Kidney tubule cell (primary cell): ENCODE data around the gene ARHGEF26.
A peak's percentile ranks its signal among the peaks of the same experiment; 100 is the strongest.
"Not testable (repeated sequence)": the region's sequence is repeated elsewhere in the genome, so short reads cannot be mapped to it uniquely, and the experiment has no call there.

Experiments used
- DNase-seq: peaks from one replicate; pipeline ENCODE4 v3.0.0-alpha.2; 2018; ENCODE audit warnings: low spot score

The ARHGEF26 gene, protein sequence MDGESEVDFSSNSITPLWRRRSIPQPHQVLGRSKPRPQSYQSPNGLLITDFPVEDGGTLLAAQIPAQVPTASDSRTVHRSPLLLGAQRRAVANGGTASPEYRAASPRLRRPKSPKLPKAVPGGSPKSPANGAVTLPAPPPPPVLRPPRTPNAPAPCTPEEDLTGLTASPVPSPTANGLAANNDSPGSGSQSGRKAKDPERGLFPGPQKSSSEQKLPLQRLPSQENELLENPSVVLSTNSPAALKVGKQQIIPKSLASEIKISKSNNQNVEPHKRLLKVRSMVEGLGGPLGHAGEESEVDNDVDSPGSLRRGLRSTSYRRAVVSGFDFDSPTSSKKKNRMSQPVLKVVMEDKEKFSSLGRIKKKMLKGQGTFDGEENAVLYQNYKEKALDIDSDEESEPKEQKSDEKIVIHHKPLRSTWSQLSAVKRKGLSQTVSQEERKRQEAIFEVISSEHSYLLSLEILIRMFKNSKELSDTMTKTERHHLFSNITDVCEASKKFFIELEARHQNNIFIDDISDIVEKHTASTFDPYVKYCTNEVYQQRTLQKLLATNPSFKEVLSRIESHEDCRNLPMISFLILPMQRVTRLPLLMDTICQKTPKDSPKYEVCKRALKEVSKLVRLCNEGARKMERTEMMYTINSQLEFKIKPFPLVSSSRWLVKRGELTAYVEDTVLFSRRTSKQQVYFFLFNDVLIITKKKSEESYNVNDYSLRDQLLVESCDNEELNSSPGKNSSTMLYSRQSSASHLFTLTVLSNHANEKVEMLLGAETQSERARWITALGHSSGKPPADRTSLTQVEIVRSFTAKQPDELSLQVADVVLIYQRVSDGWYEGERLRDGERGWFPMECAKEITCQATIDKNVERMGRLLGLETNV

DNA sequence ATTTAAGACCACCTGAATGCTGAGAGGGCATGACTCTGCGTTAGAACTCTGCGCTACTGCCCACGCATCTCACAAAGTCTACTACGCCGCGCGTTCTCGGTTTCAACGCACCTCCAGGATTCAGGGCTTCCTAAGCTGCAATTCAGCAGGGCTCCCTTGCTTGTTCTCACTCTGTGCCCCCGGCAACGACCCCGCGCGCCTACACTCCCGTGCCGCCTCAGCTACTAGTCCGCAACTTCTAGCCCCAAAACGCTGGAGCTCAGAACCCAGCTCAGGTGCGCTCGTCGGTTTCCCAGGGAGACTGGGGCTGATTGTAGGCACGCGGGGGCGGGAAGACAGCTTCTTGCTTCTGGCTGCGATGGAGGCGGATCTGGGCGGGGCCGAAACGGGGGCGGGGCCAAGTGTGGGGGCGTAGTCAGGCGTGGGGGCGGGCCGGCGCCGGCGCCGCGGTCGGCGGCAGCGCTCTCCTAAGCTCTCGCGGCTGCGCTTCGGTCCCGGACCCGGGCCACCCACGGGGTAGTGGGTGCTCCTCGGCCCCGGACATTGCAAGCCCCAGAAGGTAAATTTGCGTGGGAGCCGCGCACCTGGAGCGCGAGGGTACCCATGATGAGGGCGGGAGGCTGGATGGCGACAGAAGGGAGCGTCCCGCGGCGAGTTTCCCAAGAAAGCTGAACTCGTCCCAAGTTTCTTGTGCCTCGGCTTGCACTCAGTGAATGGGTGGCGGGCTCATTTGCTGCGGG, at the start of gene ARHGEF26:
TSS of gene ARHGEF26 (plus strand) at position 430 of the 740 bp plus-strand sequence. CDS start 603 bp downstream, outside the sequence.
- peak; percentile 73 for DNase-seq

DNA sequence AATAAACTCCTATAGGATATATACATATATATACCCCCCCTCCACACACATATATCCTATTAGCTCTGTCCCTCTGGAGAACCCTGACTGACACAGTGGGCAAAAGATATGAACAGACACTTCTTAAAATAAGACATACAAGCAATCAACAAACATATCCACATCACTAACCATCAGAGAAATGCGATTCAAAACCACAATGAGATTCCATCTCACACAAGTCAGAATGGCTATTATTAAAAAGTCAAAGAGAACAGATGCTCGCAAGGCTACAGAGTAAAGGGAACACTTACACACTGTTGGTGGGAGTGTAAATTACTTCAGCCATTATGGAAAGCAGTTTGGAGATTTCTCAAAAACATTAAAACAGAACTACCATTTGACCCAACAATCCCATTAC, 46.2 kb upstream of the ARHGEF26 start:
- no peak for DNase-seq

DNA sequence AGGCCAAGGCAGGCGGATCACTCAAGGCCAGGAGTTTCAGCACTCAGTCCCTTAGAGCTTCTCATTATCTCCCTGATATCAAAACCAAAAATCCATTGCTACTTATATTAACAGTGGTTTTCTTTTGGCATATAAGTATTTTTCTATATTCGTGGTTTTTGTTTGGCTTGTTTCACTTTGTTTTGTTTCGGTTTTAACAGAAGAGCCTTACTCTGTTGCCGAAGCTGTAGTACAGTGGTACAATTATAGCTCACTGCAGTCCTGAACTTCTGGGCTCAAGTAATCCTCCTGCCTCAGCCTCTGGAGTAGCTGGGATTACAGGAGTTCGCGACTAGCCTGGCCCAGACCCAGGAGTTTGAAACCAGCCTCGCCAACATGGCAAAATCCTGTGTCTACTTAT, 42.5 kb upstream of the ARHGEF26 start:
- no peak for DNase-seq

GRCh38 chr3:154081305-154081704, 39.9 kb upstream of the ARHGEF26 start:
- no peak for DNase-seq

- DNase-seq: no peak
Measured at GRCh38 chr3:154085071-154085470, 36.1 kb upstream of the ARHGEF26 start.

GRCh38 chr3:154085799-154086198, 35.4 kb upstream of the ARHGEF26 start:
- DNase-seq: no peak

GRCh38 chr3:154086286-154086685, 34.9 kb upstream of the ARHGEF26 start:
- DNase-seq: no peak

- DNase-seq: not testable (repeated sequence)
Measured at GRCh38 chr3:154087756-154088480, 33.3 kb upstream of the ARHGEF26 start.

- peak; percentile 6 for DNase-seq
Measured at GRCh38 chr3:154089421-154090420, 31.5 kb upstream of the ARHGEF26 start.

DNA sequence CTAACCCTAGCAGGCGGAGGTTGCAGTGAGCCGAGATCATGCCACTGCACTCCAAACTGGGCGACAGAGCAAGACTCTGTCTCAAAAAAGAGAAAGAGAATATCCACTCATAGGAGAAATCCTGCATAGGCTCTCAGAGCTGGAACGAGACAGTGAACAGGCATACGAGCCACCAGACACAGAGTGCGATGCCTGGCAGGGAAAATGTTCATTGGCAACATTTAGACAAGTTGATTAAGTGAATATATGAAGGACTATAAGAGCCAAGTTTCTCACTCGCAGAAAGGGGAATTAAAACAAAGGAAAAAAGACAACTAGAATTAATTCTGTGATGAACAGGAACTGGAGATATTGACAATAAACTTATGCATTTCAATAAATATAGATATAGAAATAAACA, 27.1 kb upstream of the ARHGEF26 start:
- DNase-seq: no peak

GRCh38 chr3:154095832-154096421, 25.3 kb upstream of the ARHGEF26 start:
- peak; percentile 21 for DNase-seq

GRCh38 chr3:154098376-154098775, 22.8 kb upstream of the ARHGEF26 start:
- DNase-seq: no peak

DNA sequence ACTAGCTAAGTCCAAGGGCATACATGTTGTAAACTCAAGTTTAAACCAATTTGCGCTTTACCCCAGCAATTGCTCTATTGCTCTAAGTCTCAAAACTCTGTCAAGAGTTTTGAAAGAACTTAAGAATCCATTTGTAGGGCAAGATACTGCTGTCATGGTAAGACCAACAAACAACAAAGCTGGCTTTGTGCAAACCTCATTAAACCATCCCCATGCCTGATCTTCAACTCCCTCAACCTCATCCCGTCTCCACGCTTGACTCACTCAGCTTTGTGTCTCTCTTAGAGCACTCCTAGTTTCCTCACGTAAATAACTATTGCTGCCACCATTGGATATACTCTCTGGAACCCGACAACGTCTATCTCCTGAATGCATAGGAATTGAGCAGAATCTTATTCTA, 20.6 kb upstream of the ARHGEF26 start:
- DNase-seq: no peak

- no peak for DNase-seq
Measured at GRCh38 chr3:154101250-154101649, 19.9 kb upstream of the ARHGEF26 start.

DNA sequence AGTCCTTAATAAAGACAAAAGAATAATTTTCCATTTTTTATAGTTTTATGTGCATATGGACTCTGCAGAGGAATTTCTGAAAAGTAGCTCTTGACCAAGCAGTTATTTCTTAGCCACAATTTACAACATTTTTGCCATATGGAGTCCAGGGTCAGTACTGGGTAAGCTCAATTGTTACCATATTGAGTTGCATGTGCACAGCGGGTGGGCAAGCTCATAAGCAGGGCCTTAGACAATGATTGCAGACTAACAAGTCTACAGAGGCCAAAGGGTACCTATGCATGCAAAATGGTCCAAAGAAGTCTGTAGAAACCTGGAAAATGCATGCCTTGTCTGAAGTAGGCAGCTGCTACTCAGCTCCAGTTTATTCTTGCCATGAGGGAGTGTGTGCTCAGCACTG, 19.0 kb upstream of the ARHGEF26 start:
- no peak for DNase-seq

DNA sequence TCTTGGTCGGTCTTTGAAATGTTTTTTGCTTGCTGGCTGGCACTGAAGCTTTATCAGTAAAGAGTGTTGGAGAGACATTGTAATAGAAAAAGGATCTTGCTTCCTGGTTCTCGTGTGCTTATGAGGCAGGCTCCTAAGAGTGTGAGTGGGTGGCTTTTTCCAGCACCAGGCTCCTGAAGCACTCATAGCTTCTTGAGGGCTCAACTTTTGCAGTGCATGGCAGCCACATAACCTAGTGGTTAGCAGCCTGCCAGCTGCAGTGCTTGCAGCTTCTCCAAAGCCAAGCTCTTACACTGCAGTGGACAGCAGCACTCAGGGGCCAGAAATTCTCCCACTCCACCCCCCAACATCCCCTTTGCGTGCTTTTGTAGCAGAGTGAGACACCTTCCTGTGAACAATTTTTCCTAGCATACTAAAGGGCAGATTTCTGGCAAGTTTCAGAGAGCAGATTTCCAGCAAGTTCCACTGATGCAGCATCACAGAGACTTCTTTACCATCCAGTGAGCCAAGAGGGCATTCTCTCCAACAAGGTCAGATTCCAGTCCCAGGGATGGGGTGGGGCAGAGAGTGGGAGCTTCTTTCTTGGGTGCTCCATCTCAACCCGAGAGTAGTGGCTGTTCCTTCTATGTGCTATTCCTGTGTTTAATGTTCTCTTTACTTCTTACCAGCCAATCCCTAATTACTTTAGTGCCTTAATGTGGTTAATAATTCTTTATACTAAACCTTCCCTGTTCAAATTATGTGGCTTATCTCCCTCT, 15.8 kb upstream of the ARHGEF26 start:
- no peak for DNase-seq

- DNase-seq: no peak
Measured at GRCh38 chr3:154111365-154111935, 9.7 kb upstream of the ARHGEF26 start.

DNA sequence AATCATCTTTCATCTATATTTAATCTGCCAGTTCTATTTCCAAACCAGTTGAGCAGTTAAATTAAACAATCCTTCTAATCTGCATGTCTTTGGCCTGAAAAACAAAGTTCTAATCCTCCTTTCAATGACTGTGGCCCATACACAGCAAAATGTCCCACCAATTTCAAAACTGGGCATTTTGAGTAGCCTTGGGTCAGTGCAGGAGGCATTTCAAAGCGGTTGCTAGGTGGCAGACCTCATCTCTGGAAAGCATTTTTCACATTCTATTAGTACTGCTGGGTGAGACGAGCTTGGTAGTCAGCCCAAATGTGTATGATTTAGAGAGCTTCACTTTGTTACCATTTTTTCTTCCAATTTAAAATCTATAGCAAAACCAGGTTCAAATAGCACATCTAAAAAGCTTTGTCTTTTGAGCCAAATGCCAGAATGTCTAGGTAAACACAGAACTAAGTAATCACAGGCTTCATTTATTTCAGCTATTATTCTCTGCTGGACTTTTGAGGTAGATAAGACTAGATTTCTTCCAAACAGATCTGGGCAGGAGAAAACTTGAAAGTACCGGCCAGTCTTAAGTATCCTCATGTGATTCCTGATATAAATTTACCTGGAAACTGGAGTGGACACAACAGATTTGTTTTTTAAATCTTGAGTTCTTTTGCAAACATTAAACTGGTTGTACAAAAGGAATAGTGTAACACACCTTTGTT, 8.9 kb upstream of the ARHGEF26 start:
- DNase-seq: no peak
